GM12872 (cell line): Measurements from ENCODE around the gene NXPH2.

Experiments
- TF ChIP-seq, protein P1 (sequence below): IDR thresholded peaks from 3 replicates; pipeline ENCODE4 v1.5.1; 2011; ENCODE audit warnings: low read depth, mild to moderate bottlenecking, low read length, moderate library complexity; ENCODE audit not compliant: insufficient read depth

Gene NXPH2

DNA sequence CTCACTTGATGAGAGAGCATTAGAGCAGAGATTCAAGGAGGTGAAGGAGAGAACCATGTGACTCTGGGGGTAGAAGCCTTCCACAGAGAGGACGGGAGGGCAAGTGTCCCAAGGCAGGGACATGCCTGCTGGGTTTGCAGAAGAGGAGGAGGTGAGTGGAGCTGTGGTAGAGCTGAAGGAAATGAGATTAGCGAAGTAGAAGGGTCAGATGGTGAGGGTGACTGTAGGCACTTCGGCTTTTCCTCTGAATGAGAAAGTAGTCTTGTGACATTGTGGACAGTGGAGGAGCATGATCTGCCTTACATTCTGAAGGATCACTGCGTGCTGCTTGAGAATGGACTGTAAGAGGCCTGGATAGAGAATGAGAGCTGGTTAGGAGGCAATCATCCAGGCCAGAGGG is 126.0 kb downstream of the NXPH2 start:
- TF ChIP-seq, protein P1, sequence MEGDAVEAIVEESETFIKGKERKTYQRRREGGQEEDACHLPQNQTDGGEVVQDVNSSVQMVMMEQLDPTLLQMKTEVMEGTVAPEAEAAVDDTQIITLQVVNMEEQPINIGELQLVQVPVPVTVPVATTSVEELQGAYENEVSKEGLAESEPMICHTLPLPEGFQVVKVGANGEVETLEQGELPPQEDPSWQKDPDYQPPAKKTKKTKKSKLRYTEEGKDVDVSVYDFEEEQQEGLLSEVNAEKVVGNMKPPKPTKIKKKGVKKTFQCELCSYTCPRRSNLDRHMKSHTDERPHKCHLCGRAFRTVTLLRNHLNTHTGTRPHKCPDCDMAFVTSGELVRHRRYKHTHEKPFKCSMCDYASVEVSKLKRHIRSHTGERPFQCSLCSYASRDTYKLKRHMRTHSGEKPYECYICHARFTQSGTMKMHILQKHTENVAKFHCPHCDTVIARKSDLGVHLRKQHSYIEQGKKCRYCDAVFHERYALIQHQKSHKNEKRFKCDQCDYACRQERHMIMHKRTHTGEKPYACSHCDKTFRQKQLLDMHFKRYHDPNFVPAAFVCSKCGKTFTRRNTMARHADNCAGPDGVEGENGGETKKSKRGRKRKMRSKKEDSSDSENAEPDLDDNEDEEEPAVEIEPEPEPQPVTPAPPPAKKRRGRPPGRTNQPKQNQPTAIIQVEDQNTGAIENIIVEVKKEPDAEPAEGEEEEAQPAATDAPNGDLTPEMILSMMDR: no peak

DNA sequence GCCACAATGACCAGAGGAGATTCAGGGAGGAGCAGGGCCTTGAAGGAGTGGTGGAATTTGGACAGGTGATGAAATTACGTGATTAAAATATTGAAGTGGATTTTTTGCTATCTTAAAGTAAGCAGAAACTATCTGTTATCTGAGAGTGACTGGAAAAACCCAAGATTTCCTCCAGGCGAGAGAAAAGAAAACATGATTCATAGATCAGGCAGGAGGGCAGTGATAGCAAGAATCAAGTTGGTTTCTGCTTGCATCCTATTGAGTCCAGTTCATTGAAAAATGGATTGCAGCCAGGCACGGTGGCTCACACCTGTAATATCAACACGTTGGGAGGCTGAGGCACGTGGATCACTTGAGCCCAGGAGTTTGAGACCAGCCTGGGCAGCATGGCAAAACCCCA is 127.8 kb downstream of the NXPH2 start:
- TF ChIP-seq, protein P1: no peak

DNA sequence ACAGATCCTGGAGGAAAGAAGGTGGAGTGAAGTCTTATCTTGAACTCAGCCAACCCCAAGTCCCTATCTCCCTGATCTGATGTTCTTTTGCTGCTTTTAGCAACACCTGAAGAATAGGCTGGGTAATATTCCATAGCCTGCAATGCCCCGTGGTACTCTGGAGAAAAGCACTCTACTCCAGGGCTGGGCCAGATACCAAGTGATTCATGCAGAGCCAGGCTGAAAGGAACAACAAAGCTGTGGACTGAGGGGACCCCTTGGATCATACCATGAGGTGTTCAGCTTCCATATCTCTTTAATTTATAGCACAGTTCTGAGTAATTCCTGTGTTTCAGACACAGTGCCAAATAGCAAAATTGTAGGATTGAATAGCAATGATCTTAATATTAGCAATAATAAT is 130.6 kb downstream of the NXPH2 start:
- TF ChIP-seq, protein P1: no peak

DNA sequence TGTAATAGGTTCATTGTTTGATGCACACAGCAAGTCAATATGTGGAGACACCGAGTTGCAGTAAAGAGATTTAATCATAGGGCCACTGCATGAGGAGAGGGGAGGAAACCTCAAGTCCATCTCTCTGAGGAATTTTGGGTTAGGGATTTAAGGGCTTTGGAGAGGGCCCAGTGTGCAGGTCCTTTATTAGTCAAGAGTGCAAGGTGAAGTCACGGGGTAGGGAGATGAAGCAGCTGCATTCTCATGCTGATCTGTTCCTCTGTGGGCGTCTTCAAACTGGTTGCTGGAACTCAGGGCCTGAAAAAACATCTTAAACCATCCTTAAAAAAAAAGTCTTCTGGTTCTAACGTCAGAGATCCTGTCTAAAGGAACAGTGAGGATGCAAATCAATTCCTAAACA is 131.6 kb downstream of the NXPH2 start:
- TF ChIP-seq, protein P1: no peak

DNA sequence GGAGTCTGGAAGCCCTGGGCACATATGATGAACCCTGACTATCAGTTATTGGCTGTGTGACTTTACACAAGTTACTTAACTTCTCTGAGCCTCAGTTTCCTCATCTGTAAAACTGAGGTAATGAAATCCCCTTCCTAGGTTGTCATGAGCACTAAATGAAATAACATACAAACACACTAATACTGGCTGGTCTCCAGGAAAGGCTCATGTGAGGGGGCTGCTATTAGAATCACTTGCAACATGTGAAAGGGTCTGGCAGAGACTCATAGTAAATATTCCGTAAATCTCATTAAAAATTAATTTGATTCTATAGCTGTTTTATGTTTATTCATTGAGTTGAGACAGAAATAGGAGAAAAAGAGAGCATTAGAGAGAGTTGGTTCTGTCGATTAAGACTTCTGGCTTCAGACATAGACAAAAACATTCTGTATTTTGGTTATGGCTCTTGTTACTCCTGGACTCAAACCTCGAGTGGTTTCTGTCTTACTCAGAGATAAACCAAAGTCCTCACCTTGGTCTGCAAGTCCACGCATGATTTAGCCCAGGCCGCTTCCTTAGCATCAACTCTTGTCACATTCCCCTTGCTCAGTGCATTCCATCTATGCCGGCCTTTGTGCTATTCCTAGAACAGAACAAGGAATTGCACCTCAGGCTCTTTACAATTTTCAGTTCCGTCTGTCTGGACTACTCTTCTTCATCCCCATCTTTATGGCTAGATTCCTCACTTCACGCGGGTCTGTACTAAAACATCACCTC is 139.1 kb downstream of the NXPH2 start:
- TF ChIP-seq, protein P1: no peak

DNA sequence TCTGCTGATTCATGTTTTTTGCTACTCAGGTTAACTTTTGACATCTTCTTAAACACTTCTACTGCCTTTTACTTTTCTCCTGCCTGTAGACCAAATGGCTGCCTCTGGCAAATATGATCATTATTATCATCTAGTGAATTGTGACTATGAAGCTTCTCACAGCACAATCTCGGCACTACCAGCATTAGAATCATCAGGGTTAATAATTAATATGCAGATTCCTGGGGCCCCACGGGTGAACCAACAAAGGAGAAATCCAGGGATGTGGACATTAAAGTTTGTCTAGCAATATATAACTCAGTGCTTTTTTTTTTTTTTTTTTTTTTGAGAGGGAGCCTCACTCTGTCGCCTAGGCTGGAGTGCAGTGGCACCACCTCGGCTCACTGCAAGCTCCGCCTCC is 142.5 kb downstream of the NXPH2 start:
- TF ChIP-seq, protein P1: no peak

DNA sequence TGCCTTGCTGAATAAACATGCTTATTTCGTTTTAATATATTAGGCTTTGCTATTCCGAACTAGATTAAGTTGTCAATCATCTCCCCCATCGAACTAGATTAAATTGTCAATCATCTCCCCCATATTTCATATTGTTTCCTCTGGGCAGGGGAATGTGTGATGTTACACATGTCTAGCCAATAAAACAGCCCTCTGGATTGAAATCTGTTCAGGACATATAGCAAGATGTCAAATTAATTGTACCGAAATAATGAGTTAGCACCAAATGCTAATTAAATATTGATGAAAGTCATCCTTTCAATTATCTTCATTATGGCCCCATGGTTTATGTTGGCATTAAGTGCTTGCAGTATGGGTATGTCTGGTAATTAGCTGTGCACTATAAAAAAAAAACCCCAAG is 143.1 kb downstream of the NXPH2 start:
- TF ChIP-seq, protein P1: no peak

DNA sequence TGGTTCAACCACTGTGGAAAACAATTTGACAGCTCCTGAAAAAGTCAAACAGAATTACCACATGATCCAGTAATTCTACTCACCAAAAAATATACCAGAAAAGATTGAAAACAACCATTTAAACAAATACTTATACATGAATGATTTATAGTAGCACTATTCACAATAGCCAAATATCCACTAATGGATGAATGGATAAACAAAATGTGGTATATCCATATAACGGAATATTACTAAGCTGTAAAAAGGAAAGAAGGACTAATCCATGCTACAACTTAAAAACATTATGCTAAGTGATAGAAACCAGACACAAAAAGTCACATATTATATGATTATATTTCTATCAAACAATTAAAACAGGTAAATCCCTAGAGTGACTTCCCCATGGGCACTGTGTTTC is 147.1 kb downstream of the NXPH2 start:
- TF ChIP-seq, protein P1: no peak
